Adrenal gland (tissue), 5 donors: Measurements from ENCODE around the gene USP40.

Experiments
- POLR2A ChIP-seq, 2 donors: fragments of 450-650 bp; IDR thresholded peaks; one replicate each; pipeline ENCODE4 v1.6.1; 2017; ENCODE audit warnings: antibody characterized with exemption in 2 of 2, mild to moderate bottlenecking in 2 of 2, moderate library complexity in 1 of 2
- TF ChIP-seq, protein P1 (sequence below), 6 experiments: fragments of 450-650 bp in 4 of 6; fragments of 200-600 bp in 2 of 6; sonication (generic) in 1 of 6; IDR thresholded peaks; 1 replicate in 5 of 6; 2 replicates in 1 of 6; pipeline versions ENCODE4 v1.5.1 to v1.8.0; 2016 to 2021; ENCODE audit warnings: antibody characterized with exemption in 6 of 6, mild to moderate bottlenecking in 2 of 6, moderate library complexity in 1 of 6
- donor health status: DM: no; HTN: no; CAD: no.

DNA sequence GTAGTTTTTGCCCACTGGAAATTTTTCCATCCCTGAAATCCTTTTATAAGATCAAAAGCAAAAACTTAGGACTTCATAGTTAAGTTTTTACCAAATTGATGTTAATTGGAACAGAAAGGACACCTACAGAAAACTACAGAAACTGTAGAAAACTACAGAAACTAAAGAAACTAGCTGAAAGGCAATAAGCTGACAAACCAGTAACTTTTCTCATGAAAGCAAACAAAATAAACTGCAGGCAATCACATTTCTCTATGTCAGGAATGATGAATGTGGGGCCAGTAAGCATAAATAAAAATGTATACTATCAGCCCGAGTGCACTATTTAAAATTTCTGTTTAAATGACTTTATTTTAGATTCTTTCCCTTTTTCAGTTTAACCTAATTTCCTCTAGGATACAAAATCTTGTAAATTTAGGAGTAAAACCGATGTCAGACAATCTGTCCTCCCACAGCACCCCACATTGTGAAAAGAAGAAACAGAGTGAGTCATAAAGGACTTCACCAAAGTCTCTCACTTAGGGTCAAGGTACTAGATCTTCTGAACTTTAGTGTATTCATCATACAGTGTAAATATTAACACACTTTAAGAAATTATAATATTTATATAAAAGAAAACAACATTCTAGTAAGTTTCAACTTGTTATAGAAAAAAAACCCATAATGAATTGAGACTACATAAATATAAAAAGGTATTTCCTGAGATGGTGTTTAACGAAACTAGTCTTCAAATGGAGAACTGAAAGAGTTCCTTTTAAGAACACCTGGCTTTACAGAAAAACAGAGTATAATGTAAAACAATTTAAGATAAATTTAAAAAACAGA lies 46.6 kb downstream of the USP40 start:
- TF ChIP-seq, protein P1, sequence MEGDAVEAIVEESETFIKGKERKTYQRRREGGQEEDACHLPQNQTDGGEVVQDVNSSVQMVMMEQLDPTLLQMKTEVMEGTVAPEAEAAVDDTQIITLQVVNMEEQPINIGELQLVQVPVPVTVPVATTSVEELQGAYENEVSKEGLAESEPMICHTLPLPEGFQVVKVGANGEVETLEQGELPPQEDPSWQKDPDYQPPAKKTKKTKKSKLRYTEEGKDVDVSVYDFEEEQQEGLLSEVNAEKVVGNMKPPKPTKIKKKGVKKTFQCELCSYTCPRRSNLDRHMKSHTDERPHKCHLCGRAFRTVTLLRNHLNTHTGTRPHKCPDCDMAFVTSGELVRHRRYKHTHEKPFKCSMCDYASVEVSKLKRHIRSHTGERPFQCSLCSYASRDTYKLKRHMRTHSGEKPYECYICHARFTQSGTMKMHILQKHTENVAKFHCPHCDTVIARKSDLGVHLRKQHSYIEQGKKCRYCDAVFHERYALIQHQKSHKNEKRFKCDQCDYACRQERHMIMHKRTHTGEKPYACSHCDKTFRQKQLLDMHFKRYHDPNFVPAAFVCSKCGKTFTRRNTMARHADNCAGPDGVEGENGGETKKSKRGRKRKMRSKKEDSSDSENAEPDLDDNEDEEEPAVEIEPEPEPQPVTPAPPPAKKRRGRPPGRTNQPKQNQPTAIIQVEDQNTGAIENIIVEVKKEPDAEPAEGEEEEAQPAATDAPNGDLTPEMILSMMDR (IDR thresholded peaks at IDR 0.05): no peak
- no peak for TF ChIP-seq POLR2A (IDR thresholded peaks at IDR 0.05)
